Right lobe of liver (tissue), 6 donors: ENCODE results near the gene RAD50. TPM values are rescaled to one million over a fixed set of nuclear protein-coding genes. Genes with fewer than 3 reads are reported as not detected.

Experiments
- ATAC-seq, 4 donors: fragments of 200-7000 bp; cut with Tn5 transposase; one replicate each; pipeline ENCODE4 v1.9.1; 2020; ENCODE audit warnings: mild to moderate bottlenecking in 4 of 4, moderate library complexity in 4 of 4
- DNase-seq, 3 donors: peaks; one replicate each; pipeline ENCODE4 v3.0.0-alpha.2; 2020
- H3K27ac ChIP-seq, 3 donors: fragments of 200-600 bp; one replicate each; pipeline ENCODE4 v1.8.0; 2022
- H3K27me3 ChIP-seq, 2 donors: fragments of 200-600 bp; one replicate each; pipeline ENCODE4 v1.8.0; 2022
- H3K36me3 ChIP-seq, 4 donors: fragments of 200-600 bp; sonication (generic) in 1 of 4; one replicate each; pipeline versions ENCODE4 v1.5.1 to v1.8.0; 2017 to 2022; ENCODE audit warnings: control low read depth in 1 of 4
- H3K4me1 ChIP-seq, 4 donors: fragments of 200-600 bp; sonication (generic) in 1 of 4; one replicate each; pipeline versions ENCODE4 v1.5.1 to v1.8.0; 2017 to 2022; ENCODE audit warnings: control low read depth in 1 of 4
- H3K4me3 ChIP-seq, 3 donors: fragments of 200-600 bp; one replicate each; pipeline ENCODE4 v1.8.0; 2022
- H3K9me3 ChIP-seq, 4 donors: fragments of 200-600 bp; sonication (generic) in 1 of 4; one replicate each; pipeline versions ENCODE4 v1.5.1 to v1.8.0; 2017 to 2022; ENCODE audit warnings: control low read depth in 1 of 4
- POLR2A ChIP-seq: fragments of 450-650 bp; IDR thresholded peaks from one replicate; pipeline ENCODE4 v1.6.1; 2017; ENCODE audit warnings: antibody characterized with exemption, mild to moderate bottlenecking
- WGBS: methylation state at CpG from one replicate; pipeline ENCODE4 v1.1.6; 2018; ENCODE audit warnings: low coverage, low lambda C conversion rate; ENCODE audit not compliant: insufficient coverage; ENCODE audit errors: missing lambda C conversion rate; 5-methylcytosine and 5-hydroxymethylcytosine counted together
- intact Hi-C, 2 donors: fragments of 100-400 bp; cut with DNase I; formaldehyde crosslinking; loops; one replicate each; pipeline versions ENCODE4 v1.11.2 to v1.14.1; 2022
- total RNA-seq, 6 experiments: library from RNA; depleted of rRNA in 2 of 6; stranded (reverse); fragments of >200 nt in 2 of 6; fragmentation: NEBNext Ultra II Directional in 3 of 6; extraction: Animal tissue kit (Norgen Biotek cat#: 25700) in 3 of 6; gene quantifications; one replicate each; pipeline versions ENCODE4 v1.1.0 to v1.2.4, GENCODE V29; 2016 to 2023
- TF ChIP-seq, protein P1 (sequence below), 4 donors: fragments of 200-600 bp in 3 of 4; fragments of 450-650 bp in 1 of 4; IDR thresholded peaks; one replicate each; pipeline versions ENCODE4 v1.5.1 to v1.8.0; 2016 to 2022; ENCODE audit warnings: antibody characterized with exemption in 4 of 4, mild to moderate bottlenecking in 2 of 4
- donor health status: DM: no; HTN: yes; CAD: no.
- donor health status: DM: no; HTN: no; CAD: no.
- donor health status: DM: no; HTN: no; CAD: no.
- donor health status: DM: no; HTN: yes; CAD: no.
- donor health status: DM: no; HTN: yes; CAD: no.

The RAD50 gene
- total RNA-seq, 6 experiments from 2014 or later = 14.1 to 27.7 (median 17.9) TPM

DNA sequence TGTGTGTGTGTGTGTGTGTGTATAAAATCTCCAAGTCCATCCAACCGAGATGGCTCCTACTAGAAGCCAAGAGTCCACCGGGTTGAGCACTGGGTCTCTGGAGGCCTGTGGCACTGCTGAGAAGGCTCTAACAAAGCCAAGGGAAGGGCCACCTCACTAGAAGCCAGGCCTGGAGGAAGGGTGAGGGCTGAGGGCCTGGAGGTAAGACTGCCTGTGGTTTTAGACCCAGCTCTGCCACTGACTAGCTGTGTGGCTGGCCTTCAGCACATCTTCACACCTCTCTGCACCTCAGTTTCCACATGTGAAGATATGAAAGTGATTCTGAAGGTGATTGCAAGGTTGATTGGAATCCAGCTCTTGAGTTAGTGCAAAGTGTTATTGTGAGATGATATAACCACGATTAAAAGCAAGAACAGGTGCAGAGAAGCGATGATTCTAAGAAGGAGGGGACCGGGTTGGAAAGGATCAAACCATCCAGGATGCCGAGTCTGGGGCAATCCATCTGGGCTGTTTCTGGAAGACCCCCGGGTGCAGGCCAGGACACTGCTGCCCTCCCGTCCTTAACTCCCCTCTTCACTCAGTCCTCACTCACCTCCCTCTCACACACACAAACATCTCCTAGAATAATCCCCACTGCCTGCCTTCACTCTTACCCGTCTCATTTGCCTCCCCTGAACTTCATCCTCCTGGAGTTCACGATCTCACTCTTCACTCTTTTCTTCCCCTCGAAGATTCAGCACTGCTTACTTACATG is 119.3 kb downstream of the RAD50 start:
- Histone ChIP-seq H3K4me3 (no peak overlapping the region), H3K4me1 (no peaks in the 10 kb centered on the region), H3K9me3 (no peaks in the 10 kb centered on the region), H3K27ac (no peak overlapping the region), H3K27me3 (no peaks in the 10 kb centered on the region), H3K36me3 (no peaks in the 10 kb centered on the region)
- no peak for TF ChIP-seq POLR2A
- TF ChIP-seq, protein P1, sequence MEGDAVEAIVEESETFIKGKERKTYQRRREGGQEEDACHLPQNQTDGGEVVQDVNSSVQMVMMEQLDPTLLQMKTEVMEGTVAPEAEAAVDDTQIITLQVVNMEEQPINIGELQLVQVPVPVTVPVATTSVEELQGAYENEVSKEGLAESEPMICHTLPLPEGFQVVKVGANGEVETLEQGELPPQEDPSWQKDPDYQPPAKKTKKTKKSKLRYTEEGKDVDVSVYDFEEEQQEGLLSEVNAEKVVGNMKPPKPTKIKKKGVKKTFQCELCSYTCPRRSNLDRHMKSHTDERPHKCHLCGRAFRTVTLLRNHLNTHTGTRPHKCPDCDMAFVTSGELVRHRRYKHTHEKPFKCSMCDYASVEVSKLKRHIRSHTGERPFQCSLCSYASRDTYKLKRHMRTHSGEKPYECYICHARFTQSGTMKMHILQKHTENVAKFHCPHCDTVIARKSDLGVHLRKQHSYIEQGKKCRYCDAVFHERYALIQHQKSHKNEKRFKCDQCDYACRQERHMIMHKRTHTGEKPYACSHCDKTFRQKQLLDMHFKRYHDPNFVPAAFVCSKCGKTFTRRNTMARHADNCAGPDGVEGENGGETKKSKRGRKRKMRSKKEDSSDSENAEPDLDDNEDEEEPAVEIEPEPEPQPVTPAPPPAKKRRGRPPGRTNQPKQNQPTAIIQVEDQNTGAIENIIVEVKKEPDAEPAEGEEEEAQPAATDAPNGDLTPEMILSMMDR (IDR thresholded peaks at IDR 0.05) = no peak
- DNase-seq = no peak
- 70% methylated on average over 10 of the region's 11 CpGs for WGBS
- ATAC-seq = no peak
- intact Hi-C loops = no loop called here

- Histone ChIP-seq H3K4me1 (no peaks in the 10 kb centered on the region), H3K27me3 (no peaks in the 10 kb centered on the region), H3K27ac (no peak overlapping the region), H3K9me3 (no peaks in the 10 kb centered on the region), H3K36me3 (no peaks in the 10 kb centered on the region), H3K4me3 (no peak overlapping the region)
- DNase-seq (no peak), ATAC-seq (peak in 3 of 4 donors; percentile 40 to 55 (median 43))
- TF ChIP-seq, protein P1 (IDR thresholded peaks at IDR 0.05) = no peak
- no peak for TF ChIP-seq POLR2A
- 50% methylated on average over 6 of the region's 7 CpGs for WGBS
- intact Hi-C loops = no loop called here
These were observed 120.4 kb downstream of the RAD50 start for GRCh38 chr5:132677191-132677590.

DNA sequence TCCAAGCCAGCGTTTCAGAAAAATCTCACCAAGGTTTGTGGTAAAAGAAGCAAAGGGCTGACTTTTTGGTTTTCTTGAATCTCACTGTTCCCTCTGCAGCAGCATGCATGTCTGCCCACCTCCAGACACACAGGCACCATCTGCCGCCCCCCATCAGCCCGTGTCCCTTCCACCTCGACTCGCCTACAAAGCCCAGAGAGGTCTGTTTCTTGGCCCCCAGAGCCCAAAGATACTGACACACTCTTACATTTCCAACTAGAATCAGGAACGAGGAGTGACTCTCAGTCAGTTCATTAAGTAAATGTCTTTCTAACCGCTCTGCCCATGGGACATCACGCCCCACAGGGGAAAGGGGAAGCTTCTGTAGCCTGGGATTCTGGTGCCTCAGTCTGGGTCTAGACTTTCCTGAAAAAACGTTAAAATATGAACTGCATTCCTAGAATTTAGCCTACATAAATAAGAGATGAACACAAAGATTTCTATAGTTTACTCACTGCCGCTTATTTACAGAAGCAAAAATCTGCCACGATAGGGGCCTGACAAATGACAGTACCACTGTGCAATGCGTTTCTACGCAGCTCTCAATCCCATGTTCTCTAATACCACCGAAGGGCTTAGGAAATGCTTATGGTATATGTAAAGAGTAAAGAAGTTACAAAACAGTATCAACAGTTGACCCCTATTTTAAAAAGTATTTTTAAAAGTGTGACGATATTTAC is 121.1 kb downstream of the RAD50 start:
- no peaks in the 10 kb centered on the region for H3K4me1 ChIP-seq
- H3K27ac ChIP-seq = no peak overlapping the region
- H3K9me3 ChIP-seq = no peaks in the 10 kb centered on the region
- H3K27me3 ChIP-seq = no peaks in the 10 kb centered on the region
- DNase-seq (no peak), ATAC-seq (no peak)
- TF ChIP-seq, protein P1 (IDR thresholded peaks at IDR 0.05) = no peak
- no peak for TF ChIP-seq POLR2A
- intact Hi-C loops = no loop called here
- no peaks in the 10 kb centered on the region for H3K36me3 ChIP-seq
- 78% methylated on average over 13 of the region's 15 CpGs for WGBS
- H3K4me3 ChIP-seq = no peak overlapping the region

DNA sequence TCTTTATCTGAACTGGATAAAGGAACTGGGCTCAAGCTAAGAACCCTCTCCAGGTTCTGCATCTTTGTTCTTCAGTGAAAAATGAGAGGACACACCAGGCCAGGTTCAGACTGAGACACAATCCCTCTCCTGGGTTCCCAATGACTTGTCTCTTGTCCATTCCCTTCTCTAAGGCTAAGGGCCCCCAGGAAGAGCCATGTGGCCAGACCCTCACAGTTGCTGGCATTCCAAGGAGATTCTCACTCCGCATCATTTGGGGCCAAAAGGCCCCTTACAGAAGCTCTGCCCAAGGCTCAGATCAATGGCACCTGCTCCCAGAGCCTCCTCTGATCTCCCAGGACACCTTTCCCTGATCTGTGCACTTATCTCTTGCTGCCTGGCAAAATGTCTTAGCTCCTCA is 122.0 kb downstream of the RAD50 start:
- no peaks in the 10 kb centered on the region for H3K4me1 ChIP-seq
- no peak overlapping the region for H3K4me3 ChIP-seq
- no peaks in the 10 kb centered on the region for H3K36me3 ChIP-seq
- ATAC-seq (no peak), DNase-seq (no peak)
- H3K27ac ChIP-seq = no peak overlapping the region
- H3K9me3 ChIP-seq = no peaks in the 10 kb centered on the region
- no CpG with 5 or more reads among the region's 1 CpG for WGBS
- TF ChIP-seq POLR2A = no peak
- TF ChIP-seq, protein P1 (IDR thresholded peaks at IDR 0.05) = no peak
- no peaks in the 10 kb centered on the region for H3K27me3 ChIP-seq
- intact Hi-C loops = no loop called here
